Stimulated activated CD8-positive, alpha-beta memory T cell treated with anti-CD3 and anti-CD28 coated beads, Interleukin-7, amount 100 ng/mL, for 24 hours (primary cell): ENCODE results near the gene SDE2.
"Not testable (repeated sequence)": the region's sequence is repeated elsewhere in the genome, so short reads cannot be mapped to it uniquely, and the experiment has no call there.

Experiments
- DNase-seq: peaks from one replicate; pipeline ENCODE4 v3.0.0-alpha.2; 2020; ENCODE audit warnings: low read depth

Gene SDE2

GRCh38 chr1:225942574-225942973 is 56.6 kb downstream of the SDE2 start:
- DNase-seq, result no peak

- DNase-seq, result no peak
Observed at GRCh38 chr1:225941942-225942222, 57.3 kb downstream of the SDE2 start.

- no peak for DNase-seq
Observed at GRCh38 chr1:225941187-225941941, 57.8 kb downstream of the SDE2 start, which contains the start of gene LEFTY2. Gene LEFTY2 (minus strand): TSS chr1:225941220. CDS start chr1:225941140, 80 bp downstream.

GRCh38 chr1:225940385-225941151 is 58.6 kb downstream of the SDE2 start:
- DNase-seq, result no peak

GRCh38 chr1:225939939-225940310 is 59.2 kb downstream of the SDE2 start:
- DNase-seq, result not testable (repeated sequence)

- DNase-seq, result not testable (repeated sequence)
Observed at GRCh38 chr1:225939097-225939938, 59.8 kb downstream of the SDE2 start.

GRCh38 chr1:225937048-225937968 is 61.8 kb downstream of the SDE2 start:
- no peak for DNase-seq

GRCh38 chr1:225936523-225936922 is 62.6 kb downstream of the SDE2 start:
- DNase-seq, result no peak

GRCh38 chr1:225936086-225936485 is 63.1 kb downstream of the SDE2 start:
- not testable (repeated sequence) for DNase-seq

GRCh38 chr1:225934711-225935110 is 64.4 kb downstream of the SDE2 start:
- DNase-seq, result no peak

- DNase-seq, result no peak
Observed at GRCh38 chr1:225933072-225933471, 66.1 kb downstream of the SDE2 start.
